GM19238 (cell line): Measurements from ENCODE around the gene VSIG8.
A peak's percentile ranks its signal among the peaks of the same experiment; 100 is the strongest.

Experiments
- DNase-seq: peaks from one replicate; pipeline ENCODE4 v3.0.0; 2011; ENCODE audit warnings: low spot score; ENCODE audit not compliant: insufficient read length

VSIG8 gene

GRCh38 chr1:159859767-159860322 is 2.6 kb downstream of the VSIG8 start:
- DNase-seq: no peak

GRCh38 chr1:159857889-159858288 is 4.6 kb downstream of the VSIG8 start:
- DNase-seq: no peak

DNA sequence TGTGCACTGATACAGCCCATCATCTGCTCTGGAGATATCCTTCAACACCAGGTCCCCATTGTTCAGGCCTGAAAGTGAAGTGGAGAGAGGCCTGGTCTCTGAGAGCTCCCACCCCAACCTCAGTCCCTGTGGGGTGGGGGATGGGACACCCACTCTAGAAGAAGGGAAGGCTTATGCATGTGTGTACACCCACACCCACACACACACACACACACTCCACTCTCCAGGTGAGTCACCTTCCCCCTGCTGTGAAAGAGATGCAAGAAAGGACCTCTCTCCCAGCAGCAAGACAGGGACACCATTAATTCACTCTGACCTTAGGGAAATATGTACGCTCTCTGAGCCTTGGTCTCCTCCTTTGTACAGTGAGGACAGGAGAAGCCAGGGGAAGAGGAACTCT is 5.9 kb downstream of the VSIG8 start:
- DNase-seq: no peak

- no peak for DNase-seq
Measured at GRCh38 chr1:159855709-159856108, 6.7 kb downstream of the VSIG8 start.

- peak; percentile 37 for DNase-seq
Measured at GRCh38 chr1:159854693-159855192, 7.7 kb downstream of the VSIG8 start.

DNA sequence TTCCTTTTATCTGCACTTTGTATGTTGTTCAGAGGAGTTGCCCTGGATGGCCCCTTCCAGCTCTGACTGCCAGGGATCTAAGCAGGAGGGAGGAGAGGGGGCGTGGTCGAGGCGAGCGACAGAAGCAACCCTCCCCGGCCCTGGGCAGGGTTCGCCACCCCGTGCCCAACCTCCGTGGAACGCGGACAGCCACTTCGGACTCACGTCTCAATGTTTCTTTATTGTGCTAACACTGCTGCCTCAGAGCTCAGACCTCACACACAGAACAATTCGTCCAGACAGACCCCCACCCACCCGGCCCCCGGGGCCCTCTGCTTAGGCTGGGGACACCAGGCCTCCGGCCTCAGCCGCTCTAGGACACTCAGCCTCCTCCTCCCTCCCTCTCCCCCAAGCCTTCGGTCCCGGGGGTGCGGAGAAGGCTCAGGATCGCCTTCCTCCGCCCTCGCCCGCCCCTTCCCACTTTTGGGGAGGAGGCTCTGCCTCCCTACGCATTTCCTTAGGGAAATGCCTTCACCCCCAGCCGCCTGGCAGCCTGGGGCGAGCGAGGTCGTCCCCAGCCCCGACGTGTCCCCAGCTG is 8.3 kb downstream of the VSIG8 start:
- no peak for DNase-seq

DNA sequence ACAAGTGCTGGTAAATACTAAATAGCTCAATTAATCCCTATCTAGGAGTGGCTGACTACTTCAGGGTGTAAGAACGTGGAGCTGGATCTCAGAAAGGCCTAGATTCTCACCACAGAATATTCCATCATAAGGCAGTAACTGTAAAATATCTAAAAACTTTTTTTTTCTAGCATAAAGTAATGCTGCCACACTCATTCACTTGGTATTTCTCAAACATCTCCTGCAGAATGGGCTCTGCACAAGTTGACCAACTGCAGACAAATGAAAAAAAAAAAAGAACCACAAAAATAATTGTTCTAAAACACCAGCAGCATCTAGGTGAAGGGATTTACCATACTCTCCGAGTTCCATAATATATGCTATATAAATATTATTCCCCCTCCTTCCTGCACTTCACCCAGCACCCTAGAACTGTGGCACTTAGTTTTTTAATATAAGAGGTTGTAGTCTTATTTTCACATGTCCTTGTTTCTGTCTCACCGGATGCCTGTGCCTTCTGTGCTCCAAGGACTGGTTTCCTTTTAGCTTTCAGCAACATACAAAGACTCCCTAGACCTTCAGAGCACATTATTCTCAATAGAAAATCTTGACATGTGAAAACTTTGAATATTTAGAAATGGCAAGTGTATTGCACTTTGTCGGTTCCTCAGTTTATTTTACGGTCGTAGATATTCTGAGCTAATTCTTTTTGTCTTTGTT is 8.9 kb downstream of the VSIG8 start:
- no peak for DNase-seq

DNA sequence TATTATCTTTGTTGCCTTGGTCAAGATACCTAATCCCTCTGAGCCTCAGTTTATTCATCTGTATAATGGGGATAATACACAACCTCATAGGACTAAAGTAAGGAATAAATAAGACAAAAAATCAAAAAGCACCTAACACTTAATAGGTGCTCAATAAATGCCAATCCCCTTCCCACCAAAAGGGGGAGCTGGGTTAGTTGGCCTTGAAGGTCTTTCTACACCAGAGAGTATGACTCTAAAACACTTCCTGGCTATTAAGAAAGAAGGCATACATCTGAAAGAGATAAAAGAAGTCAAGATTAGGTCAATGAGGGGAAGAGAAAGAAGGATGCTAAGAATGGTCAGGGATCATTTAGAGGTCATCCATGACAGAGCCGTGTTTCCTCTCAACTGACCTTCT is 11.1 kb downstream of the VSIG8 start:
- DNase-seq: no peak

DNA sequence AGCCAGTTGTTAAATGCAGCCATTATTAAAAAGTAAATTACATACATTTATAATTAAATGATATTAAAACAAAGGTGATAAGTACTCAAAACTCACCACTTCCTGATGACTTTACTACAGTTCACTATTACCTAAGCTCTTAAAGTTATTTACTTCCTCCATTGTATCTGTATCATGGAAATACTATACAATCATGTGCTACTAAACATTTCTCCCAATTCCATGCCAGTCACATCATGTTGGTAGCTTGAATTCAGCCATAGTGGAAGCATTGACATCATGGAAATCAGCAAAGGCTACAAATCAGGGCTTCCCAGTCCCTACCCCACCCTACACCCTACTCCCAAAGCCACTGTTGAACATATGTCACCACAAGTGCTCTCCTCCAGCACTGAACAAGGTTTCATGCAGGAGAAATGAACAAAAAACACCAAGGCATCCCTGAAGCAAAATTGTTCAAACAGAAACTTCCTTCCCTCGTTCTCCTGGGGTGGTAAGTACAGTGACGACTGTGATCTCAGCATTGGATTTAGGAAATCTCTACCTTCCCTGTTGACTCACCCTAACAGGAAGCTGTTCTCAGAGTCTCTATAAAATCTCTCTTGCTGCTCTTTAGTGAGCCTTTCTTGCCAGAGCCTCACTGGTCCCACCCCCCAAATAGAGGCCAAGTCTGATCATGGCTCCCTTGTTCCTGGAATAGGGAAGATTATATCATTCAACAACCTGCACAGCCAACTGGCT is 12.7 kb downstream of the VSIG8 start:
- no peak for DNase-seq

GRCh38 chr1:159848326-159848725 is 14.1 kb downstream of the VSIG8 start:
- DNase-seq: no peak

GRCh38 chr1:159847231-159847630 is 15.2 kb downstream of the VSIG8 start:
- no peak for DNase-seq

DNA sequence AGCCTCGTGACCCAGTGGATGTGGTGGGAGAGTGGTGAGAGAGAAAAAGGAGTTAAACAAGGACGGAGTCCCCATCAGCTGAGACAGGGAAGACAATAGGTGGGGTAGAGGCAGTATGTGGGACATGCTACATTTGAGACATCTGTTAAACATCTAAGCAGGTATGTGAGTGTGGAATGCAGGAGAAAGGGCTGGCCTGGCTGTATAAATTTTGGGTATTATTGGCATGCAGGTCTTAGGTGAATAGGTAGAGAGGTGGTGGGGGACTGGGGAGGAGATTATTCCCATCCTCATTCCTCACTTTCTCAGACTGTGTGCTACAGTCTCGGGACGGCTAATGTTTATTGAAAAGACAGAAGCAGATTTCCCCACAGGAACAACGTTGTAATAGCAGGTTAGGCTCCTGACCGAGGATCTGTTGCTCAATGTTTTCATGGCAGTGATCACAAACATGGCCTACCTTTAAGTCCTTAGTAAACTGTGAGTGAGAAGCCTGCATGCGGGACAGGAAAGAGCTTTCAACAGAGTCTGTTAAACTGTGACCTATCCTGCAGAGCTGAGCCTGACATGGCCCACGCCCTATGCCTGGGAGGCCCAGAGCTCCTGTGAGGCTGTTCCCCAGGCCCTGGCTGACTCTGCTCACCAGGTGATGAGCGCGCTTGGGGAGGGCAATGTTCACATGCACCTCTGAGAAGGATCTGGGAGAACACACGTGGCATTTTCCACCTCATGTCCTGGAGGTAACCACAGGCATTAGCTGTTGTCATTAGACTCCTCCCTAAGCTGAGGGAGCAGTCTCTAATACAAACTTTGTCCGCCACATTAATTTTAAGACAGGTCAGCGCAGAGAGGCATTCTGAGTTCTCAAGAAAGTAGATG is 16.5 kb downstream of the VSIG8 start:
- DNase-seq: no peak

- DNase-seq: no peak
Measured at GRCh38 chr1:159843459-159843858, 19.0 kb downstream of the VSIG8 start.

DNA sequence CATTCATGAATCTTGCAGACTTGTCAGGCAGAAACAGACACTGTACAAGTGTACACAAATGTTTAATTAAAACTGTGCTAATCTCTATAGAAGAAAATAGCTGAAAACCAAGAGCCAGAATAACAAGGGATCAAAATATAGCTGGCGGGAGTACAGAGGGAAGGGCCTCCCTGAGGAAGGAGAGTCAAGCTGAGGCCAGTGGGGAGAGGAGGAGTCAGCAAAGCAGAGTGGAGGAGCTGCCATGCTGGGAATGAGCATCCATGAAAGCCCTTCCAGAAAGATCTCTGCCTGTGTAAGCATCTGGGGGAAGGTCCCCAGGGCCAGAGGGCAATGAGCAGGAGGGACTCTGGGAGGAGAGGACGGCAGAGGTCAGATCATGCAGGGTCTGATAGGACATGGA is 20.7 kb downstream of the VSIG8 start:
- no peak for DNase-seq

- peak; percentile 61 for DNase-seq
Measured at GRCh38 chr1:159839116-159839849, 23.2 kb downstream of the VSIG8 start.

DNA sequence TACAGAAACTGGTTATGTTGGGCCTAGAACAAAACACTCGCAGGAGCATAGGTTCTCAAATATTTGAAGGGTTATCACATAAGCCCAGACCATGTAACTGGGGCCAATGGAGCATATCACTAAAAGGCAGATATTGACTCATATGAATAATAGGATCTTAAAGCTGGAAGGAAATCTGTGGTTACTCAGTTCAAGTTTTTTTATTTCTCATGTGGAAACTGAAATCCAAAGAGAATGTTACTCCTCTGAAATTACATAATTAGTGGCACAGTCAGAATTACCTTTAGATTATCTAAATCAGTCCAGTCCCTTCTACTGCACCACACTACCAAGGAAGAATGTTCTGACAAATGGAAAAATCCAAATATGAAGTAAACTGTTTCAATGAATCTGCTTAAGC is 23.7 kb downstream of the VSIG8 start:
- no peak for DNase-seq

DNA sequence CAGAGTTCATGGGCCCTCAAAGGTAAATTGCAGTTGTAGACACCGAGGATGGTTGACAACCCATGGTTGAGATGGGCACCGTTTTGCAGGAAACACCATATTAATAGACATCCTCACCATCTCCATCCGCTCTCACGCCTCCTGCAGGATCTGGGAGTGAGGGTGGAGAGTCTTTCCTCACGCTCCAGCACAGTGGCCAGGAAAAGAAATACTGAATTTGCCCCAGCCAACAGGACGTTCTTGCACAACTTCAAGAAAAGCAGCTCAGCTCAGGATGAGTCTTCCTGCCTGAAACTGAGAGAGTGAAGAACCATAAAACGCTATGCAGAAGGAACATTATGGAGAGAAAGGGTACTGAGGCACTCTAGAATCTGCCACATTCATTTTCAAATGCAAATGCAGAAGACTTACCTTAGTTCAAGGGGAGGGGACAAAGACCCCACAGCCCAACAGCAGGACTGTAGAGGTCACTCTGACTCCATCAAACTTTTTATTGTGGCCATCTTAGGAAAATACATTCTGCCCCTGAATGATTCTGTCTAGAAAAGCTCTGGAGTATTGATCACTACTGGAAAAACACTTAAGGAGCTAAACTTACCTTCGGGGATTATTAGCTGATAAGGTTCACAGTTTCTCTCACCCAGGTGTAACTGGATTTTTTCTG is 26.5 kb downstream of the VSIG8 start:
- DNase-seq: no peak

GRCh38 chr1:159835356-159835755 is 27.1 kb downstream of the VSIG8 start:
- no peak for DNase-seq

GRCh38 chr1:159832309-159832708 is 30.1 kb downstream of the VSIG8 start:
- no peak for DNase-seq
